SU-DHL-6 (cell line): ENCODE data around the gene PUSL1.

ENCODE experiments used
- CTCF ChIP-seq: fragments of 200-600 bp; sonication (generic); IDR thresholded peaks from one replicate; pipeline ENCODE4 v1.5.1; 2017; ENCODE audit warnings: antibody characterized with exemption, mild to moderate bottlenecking, low read length, moderate library complexity; ENCODE audit not compliant: insufficient read depth, poor library complexity, severe bottlenecking
- EZH2phosphoT487 ChIP-seq: fragments of 200-600 bp; sonication (generic), shearing (Covaris generic); conservative IDR thresholded peaks from 2 replicates; pipeline ENCODE4 v1.6.1; 2018; ENCODE audit warnings: mild to moderate bottlenecking, antibody characterized with exemption, low read length, moderate library complexity, mixed read lengths

- TF ChIP-seq CTCF: no peak
- no peak for TF ChIP-seq EZH2phosphoT487
These were observed 35.8 kb upstream of the PUSL1 start for GRCh38 chr1:1272341-1273208.
